GM18499 (cell line): ENCODE data around the gene DRD3.

Experiments used
- ATAC-seq: cut with Tn5 transposase; IDR thresholded peaks from one replicate; pipeline ENCODE4 v1.9.1; 2021; ENCODE audit warnings: moderate number of reproducible peaks; ENCODE audit not compliant: insufficient read depth, unreplicated experiment

DRD3 gene

GRCh38 chr3:114192136-114192535 lies 13.3 kb upstream of the DRD3 start:
- ATAC-seq: no peak

- ATAC-seq: no peak
These were observed 7.6 kb upstream of the DRD3 start for GRCh38 chr3:114186501-114186900.

- no peak for ATAC-seq
These were observed 723 bp upstream of the DRD3 start for GRCh38 chr3:114179575-114179974.

- ATAC-seq: no peak
These were observed 2.0 kb downstream of the DRD3 start for GRCh38 chr3:114176890-114177289.

GRCh38 chr3:114176487-114176886 lies 2.4 kb downstream of the DRD3 start:
- no peak for ATAC-seq

GRCh38 chr3:114175204-114175987 lies 3.5 kb downstream of the DRD3 start:
- ATAC-seq: no peak

- ATAC-seq: no peak
These were observed 7.2 kb downstream of the DRD3 start for GRCh38 chr3:114171677-114172076.

GRCh38 chr3:114168150-114168549 lies 10.7 kb downstream of the DRD3 start:
- ATAC-seq: no peak

GRCh38 chr3:114157321-114157720 lies 21.5 kb downstream of the DRD3 start:
- ATAC-seq: no peak

GRCh38 chr3:114155370-114155821 lies 23.5 kb downstream of the DRD3 start:
- ATAC-seq: no peak

GRCh38 chr3:114154321-114154821 lies 24.5 kb downstream of the DRD3 start:
- ATAC-seq: no peak

- peak; percentile 90 for ATAC-seq
These were observed 26.2 kb downstream of the DRD3 start for GRCh38 chr3:114152519-114153151.

- ATAC-seq: no peak
These were observed 27.8 kb downstream of the DRD3 start for GRCh38 chr3:114151091-114151490.

GRCh38 chr3:114147251-114147650 lies 31.6 kb downstream of the DRD3 start:
- ATAC-seq: no peak

GRCh38 chr3:114144909-114145688 lies 33.8 kb downstream of the DRD3 start:
- no peak for ATAC-seq

- ATAC-seq: no peak
These were observed 35.0 kb downstream of the DRD3 start for GRCh38 chr3:114143817-114144216.

- no peak for ATAC-seq
These were observed 39.0 kb downstream of the DRD3 start for GRCh38 chr3:114139836-114140235.

- ATAC-seq: no peak
These were observed 44.9 kb downstream of the DRD3 start for GRCh38 chr3:114133947-114134346.

GRCh38 chr3:114132500-114132899 lies 46.4 kb downstream of the DRD3 start:
- ATAC-seq: no peak

- ATAC-seq: no peak
These were observed 50.0 kb downstream of the DRD3 start for GRCh38 chr3:114128826-114129225.

GRCh38 chr3:114128231-114128630 lies 50.6 kb downstream of the DRD3 start:
- ATAC-seq: no peak
